H1 (cell line): Measurements from ENCODE around the gene SCN8A. TPM values are rescaled to one million over a fixed set of nuclear protein-coding genes. Genes with fewer than 3 reads are reported as not detected.

Experiments used
- CTCF ChIA-PET: fragments of 300-600 bp; sonication (Branson Sonifier 250); formaldehyde crosslinking; loops from one replicate; lab custom pipeline; 2021; ENCODE audit not compliant: partially characterized antibody; lab: Charles Lee
- POLR2A ChIA-PET: fragments of 300-600 bp; sonication (Branson Sonifier 250); formaldehyde crosslinking; loops from one replicate; lab custom pipeline; 2021; ENCODE audit warnings: inconsistent platforms; ENCODE audit not compliant: partially characterized antibody; lab: Charles Lee
- DNase-seq, 2 experiments: peaks; one replicate each; pipeline versions ENCODE4 v3.0.0 to v3.0.0-alpha.2; 2010 to 2022; ENCODE audit warnings: low spot score in 2 of 2, low read depth in 1 of 2, mixed read lengths in 1 of 2
- FAIRE-seq: peaks from 2 replicates; lab custom pipeline; 2011; peaks lifted over from hg19 to GRCh38; lab: Jason Lieb, UNC
- H2AFZ ChIP-seq: 2 replicates; pipeline ENCODE4 v1.8.1; 2012; ENCODE audit warnings: low read length, inconsistent platforms
- H2AK5ac ChIP-seq: 2 replicates; pipeline ENCODE4 v1.6.1; 2013; ENCODE audit warnings: low read depth, low read length
- H2BK120ac ChIP-seq: replicated peaks from 2 replicates; pipeline ENCODE3; 2013; ENCODE audit warnings: low read depth, low read length, inconsistent platforms
- H2BK12ac ChIP-seq: 2 replicates; pipeline ENCODE4 v1.6.1; 2013; ENCODE audit warnings: low read depth, low read length
- H2BK15ac ChIP-seq: 2 replicates; pipeline ENCODE4 v1.6.1; 2013; ENCODE audit warnings: low read length
- H2BK20ac ChIP-seq: 2 replicates; pipeline ENCODE4 v1.6.1; 2013; ENCODE audit warnings: low read length
- H2BK5ac ChIP-seq: 2 replicates; pipeline ENCODE4 v1.6.1; 2013; ENCODE audit warnings: low read depth, low read length
- H3K14ac ChIP-seq: 2 replicates; pipeline ENCODE4 v1.6.1; 2013; ENCODE audit warnings: inconsistent platforms; ENCODE audit not compliant: insufficient read length
- H3K18ac ChIP-seq: 2 replicates; pipeline ENCODE4 v1.6.1; 2013; ENCODE audit warnings: low read length; ENCODE audit errors: extremely low read depth
- H3K23ac ChIP-seq: 2 replicates; pipeline ENCODE4 v1.6.1; 2013; ENCODE audit warnings: inconsistent platforms; ENCODE audit not compliant: insufficient read length
- H3K23me2 ChIP-seq: 2 replicates; pipeline ENCODE4 v1.6.1; 2013; ENCODE audit warnings: low read depth, low read length
- H3K27ac ChIP-seq: 2 replicates; pipeline ENCODE4 v1.6.1; 2011; ENCODE audit warnings: low read depth, low read length, inconsistent platforms
- H3K27me3 ChIP-seq, 4 experiments: replicated peaks in 1 of 4; 1 replicate in 1 of 4; 2 replicates in 3 of 4; pipeline versions ENCODE4 v1.6.1 to v1.8.1; 2011 to 2013; ENCODE audit warnings: low read length in 3 of 4, mild to moderate bottlenecking in 3 of 4, inconsistent platforms in 2 of 4, mixed read lengths in 2 of 4, moderate library complexity in 1 of 4; ENCODE audit not compliant: control insufficient read depth in 3 of 4, insufficient read depth in 3 of 4; ENCODE audit errors: extremely low read depth in 1 of 4
- H3K36me3 ChIP-seq, 4 experiments: 2 replicates each; pipeline versions ENCODE4 v1.6.1 to v1.8.1; 2011 to 2013; ENCODE audit warnings: mild to moderate bottlenecking in 4 of 4, low read length in 3 of 4, moderate library complexity in 2 of 4, control low read depth in 1 of 4, inconsistent platforms in 1 of 4; ENCODE audit not compliant: insufficient read depth in 4 of 4, control insufficient read depth in 2 of 4
- H3K4ac ChIP-seq: replicated peaks from 2 replicates; pipeline ENCODE3; 2013; ENCODE audit warnings: low read length, low read depth, mixed read lengths, inconsistent platforms; ENCODE audit not compliant: insufficient read length
- H3K4me1 ChIP-seq, 4 experiments: replicated peaks in 1 of 4; 1 replicate in 1 of 4; 2 replicates in 3 of 4; pipeline versions ENCODE4 v1.6.1 to v1.8.1; 2011 to 2013; ENCODE audit warnings: low read length in 3 of 4, inconsistent platforms in 2 of 4, mixed read lengths in 1 of 4; ENCODE audit not compliant: insufficient read depth in 4 of 4, control insufficient read depth in 3 of 4
- H3K4me2 ChIP-seq, 2 experiments: 2 replicates each; pipeline versions ENCODE4 v1.6.1 to v1.8.1; 2011 to 2013; ENCODE audit warnings: low read depth in 2 of 2, low read length in 2 of 2, control low read depth in 1 of 2, inconsistent platforms in 1 of 2, mild to moderate bottlenecking in 1 of 2; ENCODE audit not compliant: insufficient read depth in 1 of 2
- H3K4me3 ChIP-seq, 4 experiments: fragments of 200-600, 300-600 bp in 1 of 4; sonication (generic), shearing (Covaris generic), sonication (Bioruptor Twin) in 1 of 4; 2 replicates each; pipeline versions ENCODE4 v1.5.1 to v1.8.1; 2011 to 2016; ENCODE audit warnings: low read length in 4 of 4, low read depth in 3 of 4, control low read depth in 2 of 4, inconsistent platforms in 2 of 4, mild to moderate bottlenecking in 2 of 4, mixed read lengths in 1 of 4, moderate library complexity in 1 of 4; ENCODE audit not compliant: insufficient read depth in 2 of 4; ENCODE audit errors: extremely low read depth in 1 of 4
- H3K56ac ChIP-seq: replicated peaks from 2 replicates; pipeline ENCODE3; 2013; ENCODE audit warnings: low read depth, mild to moderate bottlenecking, mixed read lengths, low read length, inconsistent platforms; ENCODE audit not compliant: insufficient read length
- H3K79me1 ChIP-seq: 2 replicates; pipeline ENCODE4 v1.6.1; 2013; ENCODE audit warnings: low read depth, low read length, control low read depth
- H3K79me2 ChIP-seq, 2 experiments: 2 replicates each; pipeline versions ENCODE4 v1.6.1 to v1.8.1; 2012 to 2013; ENCODE audit warnings: low read length in 2 of 2, mild to moderate bottlenecking in 2 of 2, inconsistent platforms in 1 of 2; ENCODE audit not compliant: insufficient read depth in 2 of 2, control insufficient read depth in 1 of 2
- H3K9ac ChIP-seq, 4 experiments: replicated peaks in 1 of 4; 1 replicate in 1 of 4; 2 replicates in 3 of 4; pipeline versions ENCODE4 v1.6.1 to v1.8.1; 2011 to 2013; ENCODE audit warnings: low read depth in 3 of 4, low read length in 3 of 4, control low read depth in 2 of 4, mild to moderate bottlenecking in 2 of 4, moderate library complexity in 2 of 4, inconsistent platforms in 1 of 4; ENCODE audit errors: extremely low read depth in 1 of 4
- H3K9me3 ChIP-seq, 2 experiments: 2 replicates each; pipeline versions ENCODE4 v1.6.1 to v1.8.1; 2012 to 2013; ENCODE audit warnings: mild to moderate bottlenecking in 2 of 2, moderate library complexity in 2 of 2, control low read depth in 1 of 2, inconsistent platforms in 1 of 2, low read depth in 1 of 2, low read length in 1 of 2, mixed read lengths in 1 of 2; ENCODE audit not compliant: insufficient read depth in 2 of 2
- H4K20me1 ChIP-seq, 2 experiments: replicated peaks in 1 of 2; 2 replicates each; pipeline versions ENCODE3 to v1.8.1; 2011 to 2013; ENCODE audit warnings: inconsistent platforms in 2 of 2, low read length in 2 of 2, mild to moderate bottlenecking in 1 of 2; ENCODE audit not compliant: insufficient read depth in 2 of 2, control insufficient read depth in 1 of 2
- H4K5ac ChIP-seq: 2 replicates; pipeline ENCODE4 v1.6.1; 2013; ENCODE audit warnings: low read length, low read depth, mixed read lengths, inconsistent platforms; ENCODE audit not compliant: insufficient read length
- H4K8ac ChIP-seq: 2 replicates; pipeline ENCODE4 v1.8.0; 2013; ENCODE audit warnings: mild to moderate bottlenecking, moderate library complexity, low read length, inconsistent platforms; ENCODE audit not compliant: insufficient read depth; ENCODE audit errors: extremely low read depth
- H4K91ac ChIP-seq: replicated peaks from 2 replicates; pipeline ENCODE3; 2013; ENCODE audit warnings: low read length, mixed read lengths, inconsistent platforms; ENCODE audit not compliant: insufficient read length
- BCL11A ChIP-seq, 2 experiments: IDR thresholded peaks; one replicate each; pipeline ENCODE4 v1.6.1; 2011; ENCODE audit warnings: low read depth in 2 of 2, low read length in 2 of 2, mild to moderate bottlenecking in 2 of 2
- CEBPB ChIP-seq: IDR thresholded peaks from 2 replicates; pipeline ENCODE4 v1.6.1; 2012; ENCODE audit warnings: low read depth, low read length
- CTBP2 ChIP-seq: IDR thresholded peaks from 2 replicates; pipeline ENCODE4 v1.7.0; 2011; ENCODE audit warnings: borderline replicate concordance, mild to moderate bottlenecking, moderate library complexity, mixed read lengths, low read length; ENCODE audit not compliant: insufficient read depth, insufficient read length
- JUN ChIP-seq: IDR thresholded peaks from 2 replicates; pipeline ENCODE4 v1.6.1; 2011; ENCODE audit warnings: low read depth, mild to moderate bottlenecking, improper control_type of control experiment, low read length
- MAFK ChIP-seq: IDR thresholded peaks from 2 replicates; pipeline ENCODE4 v1.6.1; 2012; ENCODE audit warnings: low read depth, mild to moderate bottlenecking, improper control_type of control experiment, low read length
- POLR2AphosphoS5 ChIP-seq: IDR thresholded peaks from 2 replicates; pipeline ENCODE4 v1.6.1; 2011; ENCODE audit warnings: low read depth, low read length
- RBBP5 ChIP-seq: IDR thresholded peaks from 2 replicates; pipeline ENCODE4 v1.7.1; 2012; ENCODE audit warnings: low read depth, mild to moderate bottlenecking, inconsistent platforms, low read length, moderate library complexity, borderline replicate concordance
- RXRA ChIP-seq: IDR thresholded peaks from 2 replicates; pipeline ENCODE4 v1.6.1; 2011; ENCODE audit warnings: low read depth, mild to moderate bottlenecking, low read length, moderate library complexity; ENCODE audit not compliant: insufficient read depth
- SIX5 ChIP-seq: IDR thresholded peaks from 2 replicates; pipeline ENCODE4 v1.6.1; 2011; ENCODE audit warnings: mild to moderate bottlenecking, low read depth, low read length
- SRF ChIP-seq: IDR thresholded peaks from 2 replicates; pipeline ENCODE4 v1.6.1; 2011; ENCODE audit warnings: mild to moderate bottlenecking, low read depth, low read length, moderate library complexity
- TBP ChIP-seq: IDR thresholded peaks from 2 replicates; pipeline ENCODE4 v1.6.1; 2011; ENCODE audit warnings: low read depth, low read length, improper control_type of control experiment
- TEAD4 ChIP-seq: IDR thresholded peaks from 2 replicates; pipeline ENCODE4 v1.6.1; 2012; ENCODE audit warnings: low read depth, low read length, inconsistent platforms, mixed read lengths
- polyA plus RNA-seq, 7 experiments: library from polyadenylated mRNA; depleted of rRNA in 3 of 7; stranded (reverse) in 5 of 7; unstranded in 2 of 7; fragments of >200 nt in 5 of 7; fragments of 200-250 nt in 2 of 7; gene quantifications; 1 replicate in 5 of 7; 2 replicates in 1 of 7; 4 replicates in 1 of 7; pipeline versions ENCODE4 v1.2.1 to v1.2.3, GENCODE V29; 2011 to 2013; ENCODE audit warnings: missing spikeins in 2 of 7, mixed read lengths in 2 of 7
- total RNA-seq: library from RNA; stranded (reverse); fragmentation: NEBNext Ultra II Directional; extraction: Animal tissue kit (Norgen Biotek cat#: 25700); gene quantifications from 2 replicates; pipeline ENCODE4 v1.2.1, GENCODE V29; 2021
- TF ChIP-seq, protein P1 (sequence below): IDR thresholded peaks from 2 replicates; pipeline ENCODE4 v1.6.1; 2012; ENCODE audit warnings: low read length, inconsistent platforms
- TF ChIP-seq, protein P2 (sequence below): IDR thresholded peaks from 2 replicates; pipeline ENCODE4 v1.6.1; 2012; ENCODE audit warnings: inconsistent platforms

Gene SCN8A
- total and polyA plus RNA-seq, 2 of the 8 experiments (the other 6 are each of a cell fraction or from before 2014, with no cell fraction given), result 6.3 to 10.7 TPM

DNA sequence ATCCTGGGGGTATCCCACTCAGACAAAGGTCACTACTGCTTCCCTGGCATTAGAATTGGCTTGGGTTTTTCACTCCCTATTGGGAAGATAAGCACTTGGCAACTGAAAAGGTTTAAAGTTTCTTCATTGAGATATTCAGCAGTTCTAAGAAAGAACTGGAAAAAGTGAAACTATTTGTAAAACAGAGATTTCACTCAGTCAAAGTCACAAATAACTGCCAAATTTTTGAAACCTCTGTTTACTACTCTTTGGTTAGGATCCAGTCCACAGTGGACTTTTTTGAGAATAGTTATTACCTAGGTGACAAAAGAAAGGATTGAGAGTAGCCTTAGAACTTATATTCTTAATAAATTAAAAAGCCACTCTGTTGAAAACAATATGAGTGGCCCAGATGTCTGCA lies 172.7 kb downstream of the SCN8A start:
- no peak overlapping the region for H2BK15ac ChIP-seq
- ChIA-PET POLR2A (no interaction called here), CTCF (no interaction called here)
- H4K8ac ChIP-seq, result no peak overlapping the region
- no peak overlapping the region for H2BK120ac ChIP-seq
- no peak overlapping the region for H4K5ac ChIP-seq
- H3K4me2 ChIP-seq, result no peak overlapping the region
- no peak overlapping the region for H3K4me3 ChIP-seq
- H3K79me1 ChIP-seq, result no peaks in the 10 kb centered on the region
- H3K9me3 ChIP-seq, result no peaks in the 10 kb centered on the region
- H3K4me1 ChIP-seq, result no peaks in the 10 kb centered on the region
- no peak for DNase-seq
- no peaks in the 10 kb centered on the region for H3K79me2 ChIP-seq
- H3K9ac ChIP-seq, result no peak overlapping the region
- H3K27me3 ChIP-seq, result no peaks in the 10 kb centered on the region
- H3K23me2 ChIP-seq, result no peaks in the 10 kb centered on the region
- no peak overlapping the region for H2BK5ac ChIP-seq
- no peak overlapping the region for H3K18ac ChIP-seq
- no peak overlapping the region for H2BK12ac ChIP-seq
- no peak overlapping the region for H3K56ac ChIP-seq
- H2BK20ac ChIP-seq, result no peak overlapping the region
- H3K4ac ChIP-seq, result no peak overlapping the region
- peaks cover 0 to 5% (median 2%) of the 10 kb centered on the region in 4 experiments; a peak in 3 of 8 replicates for H3K36me3 ChIP-seq
- no peak overlapping the region for H3K23ac ChIP-seq
- H2AK5ac ChIP-seq, result no peak overlapping the region
- H3K14ac ChIP-seq, result no peak overlapping the region
- no peak overlapping the region for H4K91ac ChIP-seq
- H4K20me1 ChIP-seq, result no peaks in the 10 kb centered on the region
- H3K27ac ChIP-seq, result no peak overlapping the region
- FAIRE-seq, result no peak
- no peak overlapping the region for H2AFZ ChIP-seq
- TF ChIP-seq TBP, result no peak
- TF ChIP-seq, protein P1, sequence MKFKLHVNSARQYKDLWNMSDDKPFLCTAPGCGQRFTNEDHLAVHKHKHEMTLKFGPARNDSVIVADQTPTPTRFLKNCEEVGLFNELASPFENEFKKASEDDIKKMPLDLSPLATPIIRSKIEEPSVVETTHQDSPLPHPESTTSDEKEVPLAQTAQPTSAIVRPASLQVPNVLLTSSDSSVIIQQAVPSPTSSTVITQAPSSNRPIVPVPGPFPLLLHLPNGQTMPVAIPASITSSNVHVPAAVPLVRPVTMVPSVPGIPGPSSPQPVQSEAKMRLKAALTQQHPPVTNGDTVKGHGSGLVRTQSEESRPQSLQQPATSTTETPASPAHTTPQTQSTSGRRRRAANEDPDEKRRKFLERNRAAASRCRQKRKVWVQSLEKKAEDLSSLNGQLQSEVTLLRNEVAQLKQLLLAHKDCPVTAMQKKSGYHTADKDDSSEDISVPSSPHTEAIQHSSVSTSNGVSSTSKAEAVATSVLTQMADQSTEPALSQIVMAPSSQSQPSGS, result no peak
- TF ChIP-seq CTBP2, result no peak
- no peak for TF ChIP-seq SIX5
- no peak for TF ChIP-seq BCL11A (IDR thresholded peaks at IDR 0.05; ENCODE audit: low read depth in 2 of 2, low read length in 2 of 2)
- TF ChIP-seq MAFK, result no peak
- TF ChIP-seq SRF, result no peak
- TF ChIP-seq POLR2AphosphoS5, result no peak
- no peak for TF ChIP-seq TEAD4
- no peak for TF ChIP-seq RXRA
- TF ChIP-seq JUN, result no peak
- TF ChIP-seq, protein P2, sequence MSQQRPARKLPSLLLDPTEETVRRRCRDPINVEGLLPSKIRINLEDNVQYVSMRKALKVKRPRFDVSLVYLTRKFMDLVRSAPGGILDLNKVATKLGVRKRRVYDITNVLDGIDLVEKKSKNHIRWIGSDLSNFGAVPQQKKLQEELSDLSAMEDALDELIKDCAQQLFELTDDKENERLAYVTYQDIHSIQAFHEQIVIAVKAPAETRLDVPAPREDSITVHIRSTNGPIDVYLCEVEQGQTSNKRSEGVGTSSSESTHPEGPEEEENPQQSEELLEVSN, result no peak
- no peak for TF ChIP-seq CEBPB
- TF ChIP-seq RBBP5, result no peak
